ENCODE results near the gene TMA7.

The TMA7 gene

DNA sequence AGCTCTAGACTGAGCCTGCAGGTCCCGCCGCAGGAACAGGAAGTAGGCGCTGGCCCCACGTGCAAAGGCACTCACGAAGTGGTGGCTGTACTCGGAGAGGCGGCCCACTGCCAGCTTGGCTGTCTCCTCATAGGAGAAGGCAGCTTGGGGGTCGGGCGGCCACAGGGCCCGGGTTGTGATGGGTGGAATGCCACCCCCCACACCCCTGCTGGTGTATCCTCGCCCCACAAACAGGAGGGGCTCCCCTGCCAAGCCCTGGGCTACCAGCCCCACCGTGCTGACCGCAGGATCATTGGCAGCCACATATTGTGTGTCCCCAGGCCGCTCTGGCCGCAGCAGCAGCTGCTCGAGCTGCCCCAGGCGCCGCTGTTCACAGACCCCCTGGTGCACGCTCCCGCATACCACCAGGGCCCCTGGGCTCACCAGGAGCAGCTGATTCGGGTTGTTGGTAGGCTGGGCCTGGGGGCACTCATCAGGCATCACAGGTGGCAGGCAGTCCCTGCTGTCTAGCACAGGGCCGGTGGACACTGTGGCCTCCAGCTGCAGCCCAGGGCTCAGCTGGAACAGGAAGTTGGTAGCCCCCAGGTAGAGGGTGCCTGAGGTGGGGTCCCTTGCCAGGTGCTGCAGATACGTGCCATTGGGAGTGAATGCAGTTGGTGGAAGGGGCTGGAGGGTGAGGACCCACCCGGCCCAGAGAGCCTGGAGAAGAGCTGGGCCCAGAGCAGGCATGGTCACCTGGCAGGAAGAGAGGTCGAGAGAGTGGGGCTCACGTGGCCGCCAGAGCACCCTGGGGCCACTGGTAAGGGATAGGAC is 16.0 kb upstream of the TMA7 start:
- DNase-seq, result no peak

DNA sequence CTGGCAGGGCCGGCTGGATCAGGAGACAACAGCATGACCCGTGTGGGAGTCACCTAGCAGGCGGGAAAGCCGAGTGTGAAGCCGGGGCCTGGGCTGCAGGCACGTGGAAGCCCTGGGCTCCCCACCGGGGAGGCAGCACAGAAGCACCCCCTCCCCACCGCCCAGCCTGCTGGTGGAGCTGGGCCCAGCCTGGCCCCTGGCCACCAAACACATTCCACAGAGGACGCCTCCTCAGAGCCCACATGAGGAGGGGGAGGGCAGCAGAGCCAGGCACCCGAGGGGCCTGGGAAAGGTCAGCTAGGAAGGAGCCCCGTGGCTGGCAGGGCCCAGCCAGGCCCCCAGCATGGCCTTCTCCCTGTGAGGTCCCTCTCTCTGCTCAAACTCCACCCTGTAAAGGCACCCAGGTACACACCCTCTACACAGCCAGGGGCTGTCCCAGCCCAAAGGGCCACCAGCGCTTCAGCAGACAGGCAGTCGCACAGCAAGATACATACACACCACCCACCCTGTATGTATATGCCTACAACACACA is 14.7 kb upstream of the TMA7 start:
- DNase-seq, result no peak

DNA sequence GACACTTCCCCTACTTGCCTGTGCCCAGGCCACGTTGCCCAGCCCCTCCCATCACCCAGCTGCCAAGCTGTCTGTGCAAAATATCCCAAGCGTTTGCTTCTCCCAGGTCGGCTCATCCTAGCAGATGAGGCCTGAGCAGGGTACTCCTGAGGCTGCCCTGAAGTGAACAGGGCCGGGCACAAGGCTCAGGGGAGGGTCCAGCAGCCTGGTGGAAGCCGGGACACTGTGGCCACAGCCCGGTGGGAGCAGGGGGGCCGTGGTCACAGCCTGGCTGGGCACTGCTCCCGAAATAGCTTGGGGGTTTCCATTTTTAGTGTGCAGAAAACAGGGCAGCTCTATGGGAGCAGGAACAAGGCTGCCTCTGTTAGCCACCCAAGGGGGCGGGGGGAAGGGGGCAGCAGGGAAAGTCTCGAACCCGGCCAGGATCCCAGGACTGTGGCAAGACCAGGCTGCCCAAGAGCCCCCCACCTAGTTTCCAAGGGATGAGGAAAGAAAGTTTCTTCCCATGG is 13.6 kb upstream of the TMA7 start:
- DNase-seq, result no peak

DNA sequence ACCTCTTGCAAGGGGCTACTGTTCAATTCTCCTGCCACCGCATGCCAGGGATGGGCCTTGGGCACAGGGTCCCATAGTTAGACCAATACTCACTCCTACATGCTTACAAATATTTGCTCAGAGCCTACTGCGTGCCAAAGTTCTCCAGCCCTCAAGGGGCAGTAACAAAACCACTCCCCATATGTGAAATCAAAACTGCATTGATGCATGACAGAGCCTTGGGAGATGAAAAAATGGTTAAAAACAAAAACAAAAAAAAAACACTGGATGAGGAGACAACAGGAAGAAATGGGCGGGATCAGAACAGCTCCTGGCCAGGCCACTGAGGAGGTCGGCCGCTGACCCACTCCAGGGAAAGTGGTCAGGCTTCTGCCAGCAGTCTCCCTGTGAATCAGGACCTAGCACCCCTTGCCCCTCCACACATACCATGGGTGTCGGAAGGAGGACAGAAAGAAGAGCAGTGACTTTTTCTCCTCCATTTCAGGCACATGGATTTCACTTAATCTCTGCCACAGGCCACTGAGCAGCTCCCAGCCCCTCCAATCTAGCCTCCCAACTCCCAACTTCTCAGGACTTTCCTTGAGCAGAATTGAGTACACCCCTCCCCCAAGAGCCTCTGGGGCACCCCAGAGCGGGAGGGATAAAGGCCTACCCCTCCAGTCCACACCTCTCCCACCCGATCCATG is 13.0 kb upstream of the TMA7 start:
- DNase-seq, result no peak

DNA sequence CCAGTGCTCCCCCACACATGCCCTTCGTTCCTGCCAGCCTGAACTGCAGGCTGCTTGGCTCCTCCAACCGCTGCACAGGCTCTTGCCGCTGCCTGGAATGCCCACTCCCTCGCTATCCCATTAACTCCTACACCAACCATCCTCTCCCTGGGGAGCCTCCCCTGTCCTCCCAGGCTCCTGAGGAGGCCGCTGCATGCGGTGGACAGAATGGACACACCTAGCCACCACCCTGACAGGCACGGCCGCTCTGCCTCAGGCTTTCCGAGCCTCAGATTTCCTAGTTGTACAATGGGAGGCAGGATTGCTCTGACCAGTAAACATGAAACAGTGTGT is 12.5 kb upstream of the TMA7 start:
- DNase-seq, result no peak

DNA sequence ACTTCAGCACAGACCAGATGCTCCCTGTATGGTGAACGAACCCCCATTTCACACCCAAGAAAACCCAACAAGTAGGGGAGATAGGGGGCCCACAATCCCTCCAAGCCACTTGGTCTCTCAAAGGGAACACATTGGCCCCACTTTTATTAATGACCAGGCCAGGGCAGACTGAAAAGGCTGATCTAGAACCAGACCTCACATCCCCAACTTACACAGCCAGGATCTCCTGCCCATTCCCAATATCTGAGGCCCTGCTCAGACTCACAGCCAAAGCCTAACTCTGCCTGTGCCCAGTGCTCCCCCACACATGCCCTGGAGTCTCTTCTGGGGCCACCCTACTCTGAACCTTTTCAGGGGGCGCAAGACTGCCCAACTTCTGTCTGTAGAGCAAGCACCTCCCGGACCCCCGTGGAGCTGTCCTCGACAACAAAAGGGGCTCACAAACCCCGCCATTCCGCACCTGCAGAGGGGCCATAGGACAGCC is 11.9 kb upstream of the TMA7 start:
- DNase-seq, result no peak

DNA sequence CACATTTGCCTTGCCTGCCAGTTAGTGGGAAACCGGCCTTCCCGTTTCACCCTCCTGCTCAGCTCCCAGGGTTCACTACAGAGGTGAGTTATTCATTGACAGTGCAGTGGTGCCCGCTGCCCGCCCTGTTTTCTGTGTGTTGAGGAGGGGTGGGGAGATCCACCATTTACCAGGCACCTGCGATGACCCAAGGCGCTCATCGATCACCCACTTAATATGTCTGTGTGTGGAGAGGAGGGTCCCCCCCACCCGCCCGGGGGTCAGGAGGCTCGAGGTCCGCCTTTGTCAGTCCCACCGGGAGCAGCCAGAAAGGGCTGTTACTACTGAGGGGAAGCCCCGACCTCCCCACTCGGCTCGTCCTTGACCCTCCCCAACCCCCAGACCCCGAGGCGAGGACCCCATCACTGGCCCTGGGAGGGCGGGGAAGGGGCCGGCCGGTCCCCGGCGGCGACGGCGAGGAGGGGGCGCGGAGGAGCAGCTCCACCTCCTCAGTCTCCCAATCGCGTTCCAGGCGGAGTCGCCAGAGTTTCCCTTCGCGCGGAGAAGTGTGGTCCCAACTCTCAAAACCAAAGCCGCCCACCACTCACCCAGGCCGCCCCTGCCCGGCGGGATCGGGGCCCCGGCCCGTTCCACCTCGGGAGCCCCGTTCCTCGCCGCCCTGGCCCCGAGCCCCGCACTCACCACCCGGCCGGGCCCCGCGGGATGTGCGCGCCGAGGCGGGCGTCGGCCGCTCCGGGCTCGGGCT is 11.3 kb upstream of the TMA7 start:
- no peak for DNase-seq

DNA sequence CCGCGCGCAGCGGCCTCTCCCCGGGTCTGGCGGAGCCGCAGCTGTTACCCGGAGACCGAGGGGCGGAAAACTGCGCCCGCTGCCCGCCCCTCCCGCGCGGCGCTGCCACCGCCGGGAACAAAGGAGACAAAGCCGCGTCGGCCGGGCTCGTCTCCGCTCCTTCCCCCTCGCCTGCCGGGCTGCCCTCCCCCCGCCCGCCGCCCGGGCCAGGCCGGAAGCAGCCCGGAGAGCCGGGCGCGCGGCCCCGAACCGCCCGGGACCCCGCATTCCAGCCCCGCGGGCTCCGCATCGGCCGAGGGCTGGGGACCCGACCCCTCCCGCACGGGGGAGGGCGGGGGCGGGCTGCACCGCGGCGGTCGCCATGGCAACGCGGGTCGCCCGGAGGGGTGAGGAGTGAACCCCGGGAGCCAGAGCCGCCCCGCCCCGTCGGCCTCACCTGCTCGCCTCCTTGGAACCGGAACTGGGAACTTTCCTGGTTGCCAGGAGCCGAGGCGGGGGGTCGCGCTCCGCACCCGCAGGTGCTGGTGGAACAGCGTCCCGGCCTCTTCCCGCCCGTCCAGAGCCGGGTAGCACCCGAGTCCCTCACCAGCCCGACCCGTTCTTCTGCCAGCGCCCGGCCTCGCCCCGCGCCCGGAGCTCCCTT is 10.6 kb upstream of the TMA7 start:
- peak; percentile 72 for DNase-seq

DNA sequence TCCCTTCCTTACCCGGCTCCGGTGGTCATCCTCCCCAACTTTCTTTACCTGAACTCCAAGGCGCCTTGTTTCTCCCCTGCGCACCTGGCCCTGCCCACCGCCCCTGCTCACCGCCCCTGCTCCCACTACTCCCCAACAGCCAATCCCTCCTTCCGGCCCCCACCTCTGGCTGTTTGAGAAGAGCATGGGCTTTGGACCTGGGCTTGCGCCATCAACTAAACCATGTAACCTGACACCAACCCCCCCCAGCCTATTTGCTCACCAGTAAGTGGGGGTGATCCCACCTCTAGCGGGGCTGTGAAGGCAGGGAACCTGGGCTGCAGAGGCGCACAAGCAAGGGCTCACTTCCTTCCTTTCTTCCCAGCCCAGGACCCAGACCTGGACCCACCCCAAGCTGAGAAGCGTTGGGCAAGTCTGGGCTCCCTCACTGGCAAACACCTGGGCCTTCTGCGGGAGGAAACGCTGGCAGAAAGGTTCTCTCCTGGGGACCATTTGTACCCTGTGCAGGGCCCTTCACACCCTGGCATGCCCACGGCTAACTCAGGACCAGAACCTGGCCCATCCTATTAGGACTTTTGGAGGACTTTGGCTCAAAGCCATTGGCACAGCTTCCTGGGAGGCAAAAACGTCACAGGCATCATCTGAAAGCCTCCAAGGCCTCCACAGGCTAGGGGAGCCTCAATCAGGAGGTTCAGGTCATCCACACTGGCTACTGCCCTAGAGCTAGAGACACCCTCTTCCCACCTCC is 9.9 kb upstream of the TMA7 start, which contains the start of gene PLXNB1:
Gene PLXNB1, minus strand, starts transcription at position 127 of the 748 bp plus-strand sequence. CDS start 5,475 bp downstream, outside the sequence.
- no peak for DNase-seq

DNA sequence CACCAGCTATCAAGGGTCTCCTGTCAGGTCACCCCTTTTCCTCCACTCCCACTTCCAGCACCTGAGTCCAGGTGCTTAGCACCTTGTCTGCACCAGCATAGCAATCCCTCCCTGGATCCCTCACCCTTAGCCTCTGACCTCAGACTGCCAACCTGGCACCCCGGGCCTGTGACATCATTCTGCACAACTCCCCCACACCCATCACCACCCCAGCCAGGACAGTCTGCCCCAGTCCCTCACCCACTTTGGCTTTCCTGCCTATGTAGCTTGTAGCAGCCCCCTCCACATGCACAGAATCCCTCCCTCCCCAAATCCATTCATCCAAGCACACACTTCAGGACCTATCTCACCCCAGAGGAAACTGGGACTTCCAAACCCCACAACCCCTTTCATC is 9.4 kb upstream of the TMA7 start:
- DNase-seq, result no peak

DNA sequence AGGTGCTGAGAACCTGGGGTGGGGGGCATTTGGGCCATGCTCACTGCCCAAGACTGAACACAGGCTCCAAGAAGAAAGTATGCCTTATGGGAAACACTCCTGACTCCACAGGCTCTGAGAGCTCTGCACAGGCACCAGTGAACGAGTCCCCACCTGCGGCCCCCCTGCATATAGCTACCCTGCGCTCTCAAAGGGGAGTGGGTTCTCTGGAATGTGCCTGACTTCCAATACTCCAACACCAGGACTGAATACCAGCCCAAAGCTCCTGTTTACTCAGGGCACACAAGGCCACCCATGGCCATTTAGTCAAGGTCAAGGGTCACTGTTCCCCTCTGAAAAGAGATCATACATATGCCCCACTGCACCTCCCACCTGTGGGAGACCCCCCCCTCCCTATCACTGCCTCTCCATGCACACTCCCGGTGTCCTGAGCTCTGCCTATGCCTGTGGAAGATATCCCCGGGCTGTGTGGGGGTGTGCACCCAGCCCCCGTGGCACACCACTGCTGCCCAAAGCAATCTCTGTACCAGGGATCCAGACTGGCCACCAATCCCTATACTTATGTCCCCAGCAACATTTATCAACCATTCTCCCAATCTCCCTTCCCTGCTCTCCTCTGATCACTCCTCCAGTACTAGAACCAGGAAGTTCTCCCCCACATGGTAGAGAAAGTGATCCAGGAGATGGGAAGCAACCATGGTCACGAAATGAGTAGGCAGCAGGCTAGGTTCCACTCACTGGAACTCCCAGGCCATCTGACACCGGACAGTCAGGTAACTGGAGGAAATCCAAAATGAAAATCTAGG is 8.6 kb upstream of the TMA7 start:
- no peak for DNase-seq

DNA sequence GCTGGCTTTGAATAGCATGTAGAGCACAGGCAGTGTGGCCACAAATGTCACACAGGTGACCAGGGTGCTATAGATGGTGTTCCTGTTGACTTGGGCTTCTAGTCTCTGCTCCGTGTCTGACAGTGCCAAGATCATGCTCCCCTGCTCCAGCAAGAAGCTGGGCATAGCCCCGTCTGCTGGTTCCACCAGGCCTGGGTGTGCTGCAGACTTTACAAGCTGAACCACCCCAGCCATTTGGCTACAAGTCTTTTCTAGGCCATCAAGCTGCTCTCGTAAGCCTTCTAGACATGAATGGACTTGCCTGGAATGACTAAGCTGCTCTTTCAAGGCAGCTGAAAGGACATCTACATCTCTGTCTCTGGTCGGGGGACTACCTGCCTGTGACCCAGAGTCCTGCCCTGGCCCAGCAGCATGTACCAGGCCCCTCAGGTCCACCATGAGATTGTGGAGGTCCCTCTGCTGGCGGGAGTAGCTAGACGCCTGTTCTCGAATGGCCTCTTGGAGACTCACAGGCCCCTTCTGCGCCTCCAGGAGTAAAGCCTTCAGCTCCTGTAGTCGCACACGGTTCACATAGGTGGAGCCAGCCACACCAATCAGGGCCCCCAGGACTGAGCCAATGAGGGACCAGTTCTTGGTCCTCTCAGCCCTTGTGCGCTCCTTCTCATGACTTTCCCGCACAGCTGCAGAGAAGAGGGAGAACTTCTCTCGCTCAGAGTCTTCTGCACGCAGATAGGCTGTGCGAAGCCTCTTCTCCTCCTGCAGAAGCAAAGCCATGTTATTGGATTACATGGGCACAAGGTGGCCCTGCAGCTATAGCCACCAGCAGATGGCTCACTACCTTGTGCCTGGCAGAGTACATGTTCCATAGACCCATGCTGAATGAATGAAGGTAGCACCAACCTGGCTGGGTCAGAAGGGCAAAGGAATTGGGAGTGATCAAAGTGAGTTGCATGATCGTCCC is 7.4 kb upstream of the TMA7 start:
- no peak for DNase-seq

DNA sequence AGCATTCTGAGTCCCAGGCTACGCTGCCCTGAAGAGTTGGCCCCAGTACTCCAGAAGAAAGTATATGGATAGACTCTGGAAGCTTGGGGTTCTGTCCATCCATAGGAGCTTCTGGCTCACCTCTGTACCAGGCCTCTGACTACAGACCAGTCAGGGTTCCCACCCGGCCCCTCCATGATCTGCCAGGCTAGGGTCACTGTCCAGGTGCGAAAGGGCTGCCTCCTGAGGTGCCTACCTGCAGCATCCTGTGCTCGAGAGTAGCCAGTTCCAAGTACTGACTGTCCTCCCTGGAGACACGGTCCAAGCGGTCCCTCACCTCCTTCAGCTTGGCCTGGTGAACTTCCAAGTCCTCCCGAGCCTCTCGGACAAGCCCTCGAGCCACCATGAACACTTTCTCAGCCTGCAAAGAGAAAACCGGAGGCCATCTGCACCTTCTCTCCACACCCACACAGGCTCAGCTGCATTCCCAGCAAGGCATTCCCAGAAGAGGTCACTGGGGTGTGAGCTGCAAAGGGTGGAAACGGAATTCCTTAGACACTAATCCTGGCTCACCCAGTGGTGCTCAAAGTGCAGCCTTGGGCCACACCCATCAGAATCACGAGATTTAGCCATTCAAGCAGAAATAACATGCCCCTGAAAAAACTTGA is 6.5 kb upstream of the TMA7 start:
- DNase-seq, result no peak

DNA sequence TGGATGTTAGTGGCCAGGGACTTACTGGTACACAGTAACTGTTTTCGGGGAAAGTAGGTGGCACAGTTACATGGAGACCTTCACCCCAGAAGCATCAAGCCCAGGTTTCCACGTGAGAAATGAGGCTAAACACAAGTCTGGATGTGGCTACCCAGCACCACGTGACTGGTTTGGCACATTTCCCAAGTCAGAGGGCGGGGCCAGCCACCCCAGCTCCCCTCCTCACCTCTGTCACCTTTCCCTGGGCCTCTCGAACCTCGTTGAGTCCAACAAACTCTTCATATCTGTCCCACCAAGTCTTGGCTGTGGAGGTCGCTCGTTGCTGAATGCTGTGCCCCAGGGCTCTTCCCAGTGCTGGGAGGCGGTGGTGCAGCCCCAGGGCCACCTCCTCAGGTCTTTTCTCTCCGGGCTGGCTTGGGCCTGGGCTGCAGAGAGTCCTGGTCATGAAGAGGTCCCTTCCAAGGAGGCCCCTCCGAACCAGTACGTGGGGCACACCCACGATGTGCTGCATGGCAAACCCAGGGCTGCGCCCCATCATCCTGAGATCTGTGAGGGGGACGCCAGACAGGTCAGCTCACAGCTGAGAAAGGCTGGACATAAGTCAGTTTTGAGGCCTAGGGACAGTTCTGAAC is 5.3 kb upstream of the TMA7 start:
- peak; percentile 18 for DNase-seq

DNA sequence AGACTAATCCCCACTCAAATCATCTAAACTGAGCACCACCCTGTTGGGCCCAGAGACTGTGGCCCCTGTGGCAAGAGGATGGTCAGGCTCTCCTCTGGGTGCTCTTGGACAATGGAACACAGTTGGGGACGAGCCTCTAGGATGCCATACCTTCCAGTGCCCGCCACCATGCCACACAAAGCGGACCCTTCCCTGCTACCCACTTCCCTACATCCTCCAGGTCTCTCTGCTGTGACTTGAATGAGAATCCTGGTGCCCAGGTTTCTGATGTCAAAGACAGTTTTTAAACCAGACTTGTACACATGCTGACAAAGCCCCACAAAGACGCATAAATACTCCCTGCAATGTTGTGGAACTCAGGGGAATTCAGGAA is 4.8 kb upstream of the TMA7 start:
- DNase-seq, result no peak

DNA sequence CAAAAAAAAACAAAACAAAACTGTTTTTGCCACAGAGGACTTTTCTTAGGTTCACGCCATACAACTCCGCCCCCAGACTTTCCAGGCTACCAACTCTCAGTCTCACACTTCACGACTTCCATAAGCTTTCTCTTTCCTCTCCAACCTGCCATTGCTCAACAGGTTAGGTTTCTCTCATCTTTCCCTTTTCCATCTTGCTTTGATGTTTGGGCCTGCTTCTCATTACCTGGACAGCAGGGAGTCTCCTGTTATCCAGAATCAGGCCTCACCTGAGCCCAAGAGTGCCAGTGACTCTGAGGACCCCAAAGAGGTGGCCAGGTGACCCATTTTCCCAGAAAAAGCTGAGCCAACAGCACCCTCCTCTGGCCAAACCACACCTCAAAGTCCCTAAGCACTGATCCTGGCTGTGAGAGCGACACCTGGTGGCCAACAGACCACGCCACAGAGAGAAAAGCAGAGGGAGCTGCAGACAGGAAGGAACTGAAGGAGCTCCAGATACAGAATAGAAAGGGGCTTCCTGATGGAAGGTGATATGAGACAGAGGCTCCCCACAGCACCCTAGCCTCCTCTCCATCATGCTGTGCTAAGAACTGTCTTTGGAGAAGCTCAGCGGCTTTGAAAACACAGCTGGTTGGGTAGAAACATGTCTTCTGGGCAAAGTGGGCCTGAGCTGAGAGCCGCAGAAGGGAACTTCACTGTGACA is 4.1 kb upstream of the TMA7 start:
- DNase-seq, result peak; percentile 90

DNA sequence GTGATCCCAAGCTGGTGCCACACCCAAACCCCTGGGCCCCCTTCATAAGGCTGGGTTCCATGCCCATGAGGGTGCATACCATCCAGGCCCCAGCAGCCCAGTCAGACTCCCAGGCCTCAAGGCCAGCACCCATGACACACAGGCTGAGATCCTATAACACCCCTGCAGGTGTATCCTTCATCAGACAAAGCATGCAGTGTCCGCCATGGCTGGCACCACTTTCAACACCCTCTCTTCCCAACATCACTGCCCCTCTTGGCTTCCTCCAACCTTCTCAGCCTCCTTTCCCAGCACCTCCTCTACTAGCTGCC is 3.6 kb upstream of the TMA7 start:
- no peak for DNase-seq

DNA sequence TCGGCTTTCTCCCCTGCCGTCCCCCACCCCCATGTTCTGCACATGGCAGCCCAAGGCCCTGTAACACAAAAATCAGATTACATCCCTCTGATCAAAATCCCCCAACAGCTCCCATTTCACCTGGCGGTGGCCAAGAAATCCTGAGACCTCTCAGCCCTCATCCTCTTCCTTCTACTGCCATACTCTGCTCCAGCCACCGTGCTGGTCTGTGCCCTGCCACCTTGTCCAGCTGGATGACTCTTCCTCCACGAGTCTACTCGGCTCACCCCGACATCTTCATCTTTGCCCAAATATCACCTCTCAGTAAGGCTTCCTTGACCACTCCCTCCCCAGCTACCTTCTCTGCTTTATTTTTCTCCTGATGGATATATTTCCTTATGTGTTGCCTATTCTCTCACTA is 3.2 kb upstream of the TMA7 start:
- DNase-seq, result no peak

Data from CD4-positive, alpha-beta T cell treated with Interleukin-21 for 1 hour (primary cell).